Measurements from ENCODE around the gene C1orf167. TPM values are rescaled to one million over a fixed set of nuclear protein-coding genes. Genes with fewer than 3 reads are reported as not detected.

The C1orf167 gene
- total and polyA plus RNA-seq, 2 of the 8 experiments (the other 6 are each of a cell fraction or from before 2014, with no cell fraction given), result 0.70 to 1.3 TPM

GRCh38 chr1:11767922-11768704 is 6.1 kb downstream of the C1orf167 start:
- Histone ChIP-seq H3K9me3 (ENCODE audit: insufficient read depth in 2 of 2, low read depth in 1 of 2, low read length in 1 of 2) (no peaks in the 10 kb centered on the region), H2AK5ac (ENCODE audit: low read depth, low read length) (no peak overlapping the region), H3K4ac (replicated peaks; ENCODE audit: insufficient read length, low read depth, low read length) (no peak overlapping the region), H2BK12ac (ENCODE audit: low read depth, low read length) (0 out of 2 replicates have a peak overlapping the region, but pooled peaks have one; percentile 27), H3K79me1 (ENCODE audit: low read depth, low read length) (no peaks in the 10 kb centered on the region), H3K4me1 (replicated peaks in 1 of 4; ENCODE audit: control insufficient read depth in 3 of 4, insufficient read depth in 4 of 4, low read length in 3 of 4) (no peaks in the 10 kb centered on the region; a peak in 1 of 7 replicates), H3K27ac (ENCODE audit: low read depth, low read length) (no peak overlapping the region), H3K18ac (ENCODE audit: extremely low read depth, low read length) (no peak overlapping the region), H2BK120ac (replicated peaks; ENCODE audit: low read depth, low read length) (no peak overlapping the region), H3K27me3 (replicated peaks in 1 of 4; ENCODE audit: control insufficient read depth in 3 of 4, extremely low read depth in 1 of 4, insufficient read depth in 3 of 4, low read length in 3 of 4) (peaks cover 0 to 15% (median 3%) of the 10 kb centered on the region in 4 experiments; a peak in 4 of 7 replicates), H2BK5ac (ENCODE audit: low read depth, low read length) (no peak overlapping the region), H3K14ac (ENCODE audit: insufficient read length) (no peak overlapping the region), H3K79me2 (ENCODE audit: control insufficient read depth in 1 of 2, insufficient read depth in 2 of 2, low read length in 2 of 2) (no peaks in the 10 kb centered on the region), H3K36me3 (ENCODE audit: control insufficient read depth in 2 of 4, insufficient read depth in 4 of 4, low read length in 3 of 4) (no peaks in the 10 kb centered on the region), H3K4me3 (ENCODE audit: extremely low read depth in 1 of 4, insufficient read depth in 2 of 4, low read depth in 3 of 4, low read length in 4 of 4) (no peak overlapping the region), H4K91ac (replicated peaks; ENCODE audit: insufficient read length, low read length) (no peak overlapping the region), H2BK15ac (ENCODE audit: low read length) (no peak overlapping the region), H4K5ac (ENCODE audit: insufficient read length, low read depth, low read length) (no peak overlapping the region), H3K9ac (replicated peaks in 1 of 4; ENCODE audit: extremely low read depth in 1 of 4, low read depth in 3 of 4, low read length in 3 of 4) (no peak overlapping the region), H4K8ac (ENCODE audit: extremely low read depth, insufficient read depth, low read length) (no peak overlapping the region), H2AFZ (ENCODE audit: low read length) (no peak overlapping the region), H2BK20ac (ENCODE audit: low read length) (no peak overlapping the region), H3K56ac (replicated peaks; ENCODE audit: insufficient read length, low read depth, low read length) (no peak overlapping the region), H3K4me2 (ENCODE audit: insufficient read depth in 1 of 2, low read depth in 2 of 2, low read length in 2 of 2) (no peak overlapping the region), H3K23ac (ENCODE audit: insufficient read length) (no peak overlapping the region), H3K23me2 (ENCODE audit: low read depth, low read length) (no peaks in the 10 kb centered on the region), H4K20me1 (replicated peaks in 1 of 2; ENCODE audit: control insufficient read depth in 1 of 2, insufficient read depth in 2 of 2, low read length in 2 of 2) (no peaks in the 10 kb centered on the region)
- FAIRE-seq (no peak), DNase-seq (ENCODE audit: low read depth in 1 of 2, low spot score in 2 of 2) (no peak)
- 87% methylated on average over 16 of the region's 16 CpGs; no CpG with 5 or more reads in 1 of the 2 experiments for WGBS, 2 experiments (ENCODE audit: extremely low coverage in 1 of 2, insufficient coverage in 1 of 2, insufficient read length in 1 of 2, insufficient replicate concordance in 2 of 2, low coverage in 1 of 2, low lambda C conversion rate in 2 of 2, missing lambda C conversion rate in 1 of 2)
- ChIA-PET POLR2A (ENCODE audit: partially characterized antibody) (interaction anchor here (0.9 to 4.3 kb wide), 2 partner anchors 15 to 38 kb away, joined by 3 to 21 read pairs; no protein-coding TSS in a partner anchor), CTCF (ENCODE audit: partially characterized antibody) (interaction anchor here (0.7 to 2.3 kb wide), 4 partner anchors 11 to 104 kb away, joined by 3 to 8 read pairs (median 4); partner anchors contain the start of gene FBXO6)
- TF ChIP-seq GABPA (IDR thresholded peaks at IDR 0.05; ENCODE audit: borderline replicate concordance, insufficient read depth, low read length), result no peak
- peak; percentile 47; the same call in 1 of the 2 replicates for TF ChIP-seq KDM1A (IDR thresholded peaks at IDR 0.05; ENCODE audit: borderline replicate concordance, low read length)
- no peak for TF ChIP-seq MAFK (IDR thresholded peaks at IDR 0.05; ENCODE audit: low read depth, low read length)
- peak; percentile 45; the same call in 1 of the 2 replicates for TF ChIP-seq CEBPB (IDR thresholded peaks at IDR 0.05; ENCODE audit: low read depth, low read length)
- no peak for TF ChIP-seq GTF2F1 (IDR thresholded peaks at IDR 0.05; ENCODE audit: borderline replicate concordance, low read depth, low read length)
- no peak for TF ChIP-seq CTBP2 (IDR thresholded peaks at IDR 0.05; ENCODE audit: borderline replicate concordance, insufficient read depth, insufficient read length, low read length)
- TF ChIP-seq ZNF274 (IDR thresholded peaks at IDR 0.05; ENCODE audit: borderline replicate concordance, extremely low read depth, low read length), result no peak
- TF ChIP-seq, protein P1, sequence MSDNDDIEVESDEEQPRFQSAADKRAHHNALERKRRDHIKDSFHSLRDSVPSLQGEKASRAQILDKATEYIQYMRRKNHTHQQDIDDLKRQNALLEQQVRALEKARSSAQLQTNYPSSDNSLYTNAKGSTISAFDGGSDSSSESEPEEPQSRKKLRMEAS (IDR thresholded peaks at IDR 0.05), result no peak
- no peak for TF ChIP-seq POLR2A (IDR thresholded peaks at IDR 0.05; ENCODE audit: control extremely low read depth in 1 of 2, low read depth in 2 of 2, low read length in 2 of 2)
- no peak for TF ChIP-seq EGR1 (IDR thresholded peaks at IDR 0.05; ENCODE audit: borderline replicate concordance, low read depth, low read length)
- no peak for TF ChIP-seq SIN3A (conservative IDR thresholded peaks at IDR 0.05 in 1 of 2, IDR thresholded peaks at IDR 0.05 in 1 of 2; ENCODE audit: low read depth in 1 of 2, low read length in 2 of 2)
